Vagina (tissue), 2 donors: ENCODE results near the gene SLC17A1. TPM values are rescaled to one million over a fixed set of nuclear protein-coding genes. Genes with fewer than 3 reads are reported as not detected.
"Not testable (repeated sequence)": the region's sequence is repeated elsewhere in the genome, so short reads cannot be mapped to it uniquely, and the experiment has no call there.

Source experiments
- DNase-seq, 2 donors: peaks; one replicate each; pipeline ENCODE4 v3.0.0-alpha.2; 2017; ENCODE audit errors: extremely low spot score in 2 of 2
- H3K27ac ChIP-seq: fragments of 200-600 bp; sonication (generic); one replicate; pipeline ENCODE4 v1.5.1; 2019
- H3K27me3 ChIP-seq: fragments of 200-600 bp; sonication (generic); one replicate; pipeline ENCODE4 v1.5.1; 2019
- H3K36me3 ChIP-seq, 2 donors: fragments of 200-600 bp; sonication (generic); one replicate each; pipeline ENCODE4 v1.5.1; 2017 to 2019
- H3K4me1 ChIP-seq: fragments of 200-600 bp; sonication (generic); one replicate; pipeline ENCODE4 v1.5.1; 2019
- H3K4me3 ChIP-seq, 2 donors: fragments of 200-600 bp; sonication (generic); 1 replicate in 1 of 2; 2 replicates in 1 of 2; pipeline ENCODE4 v1.5.1; 2016 to 2019
- H3K9me3 ChIP-seq: fragments of 200-600 bp; sonication (generic); one replicate; pipeline ENCODE4 v1.5.1; 2019
- POLR2A ChIP-seq, 2 donors: fragments of 450-650 bp; IDR thresholded peaks; one replicate each; pipeline ENCODE4 v1.6.1; 2017; ENCODE audit warnings: antibody characterized with exemption in 2 of 2, mild to moderate bottlenecking in 2 of 2, moderate library complexity in 2 of 2
- POLR2AphosphoS5 ChIP-seq, 2 donors: sonication (generic); formaldehyde crosslinking; IDR thresholded peaks; one replicate each; pipeline ENCODE4 v1.9.0; 2017; ENCODE audit warnings: antibody characterized with exemption in 2 of 2, mild to moderate bottlenecking in 2 of 2, low read depth in 1 of 2; ENCODE audit not compliant: insufficient read depth in 1 of 2
- intact Hi-C: fragments of 100-400 bp; cut with DNase I; formaldehyde crosslinking; loops from one replicate; pipeline ENCODE4 v1.15.1; 2023
- total RNA-seq: library from RNA; depleted of rRNA; stranded (reverse); fragments of >200 nt; gene quantifications from one replicate; pipeline ENCODE4 v1.2.3, GENCODE V29; 2016
- TF ChIP-seq, protein P1 (sequence below), 3 experiments: fragments of 450-650 bp in 2 of 3; fragments of 200-600 bp in 1 of 3; sonication (generic) in 1 of 3; IDR thresholded peaks; one replicate each; pipeline ENCODE4 v1.5.1; 2017 to 2019; ENCODE audit warnings: antibody characterized with exemption in 3 of 3, mild to moderate bottlenecking in 2 of 3, moderate library complexity in 2 of 3

The SLC17A1 gene
- total RNA-seq, 1 donor from 2014 or later, result not detected

DNA sequence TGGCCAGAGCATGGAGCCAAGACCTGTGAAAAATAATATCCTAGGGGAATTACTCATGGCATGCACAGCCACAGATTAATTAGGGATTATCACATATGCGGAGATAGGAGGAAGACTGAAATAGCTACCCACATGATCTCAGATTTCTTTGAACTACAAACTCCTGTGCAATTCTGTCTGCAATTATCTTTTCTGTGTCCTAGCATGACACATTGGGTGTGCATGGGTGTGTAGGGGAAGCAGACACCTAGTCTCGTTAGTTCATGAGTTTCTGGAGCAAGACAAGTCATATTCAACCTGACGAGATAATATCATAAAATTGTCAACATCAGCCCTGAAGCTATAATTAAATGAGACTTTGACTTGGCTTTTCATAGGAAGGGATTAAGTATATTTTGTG is 80.9 kb downstream of the SLC17A1 start:
- no peaks in the 10 kb centered on the region for H3K9me3 ChIP-seq
- no peaks in the 10 kb centered on the region for H3K4me1 ChIP-seq
- intact Hi-C loops, result no loop called here

DNA sequence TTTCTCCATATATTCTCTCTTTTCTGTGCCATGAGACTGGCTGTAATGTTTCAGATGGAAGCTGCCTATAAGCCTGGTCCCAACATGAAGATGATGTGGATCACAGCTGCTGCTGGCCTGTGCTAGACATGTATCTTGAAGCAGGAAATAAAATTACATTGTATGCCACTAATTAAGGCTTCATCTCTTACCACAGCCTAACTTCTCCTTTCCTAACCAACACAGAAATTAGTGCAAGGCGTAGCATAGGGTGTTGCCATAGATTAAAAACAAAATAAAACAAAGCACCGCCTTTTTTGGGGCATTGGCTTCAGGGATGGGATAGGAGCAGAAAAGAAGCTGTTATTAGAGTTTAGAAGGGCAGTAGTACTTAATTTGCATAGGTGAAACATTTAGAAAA is 82.0 kb downstream of the SLC17A1 start:
- H3K4me3 ChIP-seq, result no peak overlapping the region
- TF ChIP-seq, protein P1, sequence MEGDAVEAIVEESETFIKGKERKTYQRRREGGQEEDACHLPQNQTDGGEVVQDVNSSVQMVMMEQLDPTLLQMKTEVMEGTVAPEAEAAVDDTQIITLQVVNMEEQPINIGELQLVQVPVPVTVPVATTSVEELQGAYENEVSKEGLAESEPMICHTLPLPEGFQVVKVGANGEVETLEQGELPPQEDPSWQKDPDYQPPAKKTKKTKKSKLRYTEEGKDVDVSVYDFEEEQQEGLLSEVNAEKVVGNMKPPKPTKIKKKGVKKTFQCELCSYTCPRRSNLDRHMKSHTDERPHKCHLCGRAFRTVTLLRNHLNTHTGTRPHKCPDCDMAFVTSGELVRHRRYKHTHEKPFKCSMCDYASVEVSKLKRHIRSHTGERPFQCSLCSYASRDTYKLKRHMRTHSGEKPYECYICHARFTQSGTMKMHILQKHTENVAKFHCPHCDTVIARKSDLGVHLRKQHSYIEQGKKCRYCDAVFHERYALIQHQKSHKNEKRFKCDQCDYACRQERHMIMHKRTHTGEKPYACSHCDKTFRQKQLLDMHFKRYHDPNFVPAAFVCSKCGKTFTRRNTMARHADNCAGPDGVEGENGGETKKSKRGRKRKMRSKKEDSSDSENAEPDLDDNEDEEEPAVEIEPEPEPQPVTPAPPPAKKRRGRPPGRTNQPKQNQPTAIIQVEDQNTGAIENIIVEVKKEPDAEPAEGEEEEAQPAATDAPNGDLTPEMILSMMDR (IDR thresholded peaks at IDR 0.05), result no peak
- TF ChIP-seq POLR2A (IDR thresholded peaks at IDR 0.05), result no peak
- TF ChIP-seq POLR2AphosphoS5 (IDR thresholded peaks at IDR 0.05; ENCODE audit: insufficient read depth in 1 of 2, low read depth in 1 of 2), result no peak
- intact Hi-C loops, result no loop called here
- no peak overlapping the region for H3K27ac ChIP-seq
- no peaks in the 10 kb centered on the region for H3K36me3 ChIP-seq
- DNase-seq, result no peak
- H3K9me3 ChIP-seq, result no peaks in the 10 kb centered on the region
- H3K4me1 ChIP-seq, result no peaks in the 10 kb centered on the region
- no peaks in the 10 kb centered on the region for H3K27me3 ChIP-seq

More for the DNA sequence above, 80.9 kb downstream of the SLC17A1 start:
- Histone ChIP-seq H3K4me3 (no peak overlapping the region), H3K27ac (no peak overlapping the region), H3K27me3 (no peaks in the 10 kb centered on the region), H3K36me3 (no peaks in the 10 kb centered on the region)
- DNase-seq, result no peak
- TF ChIP-seq, protein P1 (IDR thresholded peaks at IDR 0.05), result no peak
- no peak for TF ChIP-seq POLR2A (IDR thresholded peaks at IDR 0.05)
- no peak for TF ChIP-seq POLR2AphosphoS5 (IDR thresholded peaks at IDR 0.05; ENCODE audit: insufficient read depth in 1 of 2, low read depth in 1 of 2)

DNA sequence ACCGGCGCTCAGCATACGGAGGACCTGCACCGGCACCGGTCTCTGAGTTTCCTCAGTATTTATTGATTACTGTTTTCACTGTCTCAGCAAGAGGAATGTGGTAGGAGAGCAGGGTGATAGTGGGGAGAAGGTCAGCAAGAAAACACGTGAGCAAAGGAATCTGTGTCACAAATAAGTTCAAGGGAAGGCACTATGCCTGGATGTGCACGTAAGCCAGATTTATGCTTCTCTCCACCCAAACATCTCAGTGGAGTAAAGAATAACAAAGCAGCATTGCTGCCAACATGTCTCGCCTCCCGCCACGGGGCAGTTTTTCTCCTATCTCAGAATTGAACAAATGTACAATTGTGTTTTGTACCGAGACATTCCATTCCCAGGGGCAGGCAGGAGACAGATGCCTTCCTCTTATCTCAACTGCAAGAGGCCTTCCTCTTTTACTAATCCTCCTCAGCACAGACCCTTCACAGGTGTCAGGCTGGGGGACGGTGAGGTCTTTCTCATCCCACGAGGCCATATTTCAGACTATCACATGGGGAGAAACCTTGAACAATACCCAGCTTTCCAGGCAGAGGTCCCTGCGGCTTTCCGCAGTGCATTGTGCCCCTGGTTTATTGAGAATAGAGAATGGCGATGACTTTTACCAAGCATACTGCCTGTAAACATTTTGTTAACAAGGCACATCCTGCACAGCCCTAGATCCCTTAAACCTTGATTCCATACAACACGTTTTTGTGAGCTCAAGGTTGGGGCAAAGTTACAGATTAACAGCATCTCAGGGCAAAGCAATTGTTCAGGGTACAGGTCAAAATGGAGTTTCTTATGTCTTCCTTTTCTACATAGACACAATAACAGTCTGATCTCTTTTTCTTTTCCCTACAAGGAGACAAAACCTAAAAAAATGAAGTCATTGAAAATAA is 83.0 kb downstream of the SLC17A1 start:
- H3K27ac ChIP-seq, DNase-seq, H3K4me3 ChIP-seq, intact Hi-C loops, H3K9me3 ChIP-seq, H3K4me1 ChIP-seq, H3K36me3 ChIP-seq, H3K27me3 ChIP-seq: not testable (repeated sequence)

DNA sequence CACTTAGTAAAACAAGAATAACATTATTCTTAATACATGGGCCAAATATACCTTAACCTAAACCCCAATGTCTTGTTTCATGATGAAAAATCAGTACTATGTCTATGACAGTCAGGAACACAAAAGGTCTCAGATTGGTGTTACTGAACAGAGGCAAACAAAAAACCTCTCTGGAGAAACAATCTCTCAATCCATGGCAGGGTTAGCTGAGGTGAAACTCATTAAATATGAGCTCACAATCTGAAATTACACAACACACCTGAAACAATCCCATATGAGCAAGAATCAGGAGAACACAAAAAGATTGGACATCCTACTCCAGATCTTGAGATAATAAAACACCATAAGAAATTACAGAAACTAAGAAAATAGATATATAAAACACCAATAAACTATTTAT is 83.8 kb downstream of the SLC17A1 start:
- intact Hi-C loops, result no loop called here
- H3K27me3 ChIP-seq, result no peaks in the 10 kb centered on the region
- H3K27ac ChIP-seq, result no peak overlapping the region
- no peaks in the 10 kb centered on the region for H3K9me3 ChIP-seq
- H3K4me3 ChIP-seq, result no peak overlapping the region
- TF ChIP-seq POLR2AphosphoS5 (IDR thresholded peaks at IDR 0.05; ENCODE audit: insufficient read depth in 1 of 2, low read depth in 1 of 2) (no peak), POLR2A (IDR thresholded peaks at IDR 0.05) (no peak)
- TF ChIP-seq, protein P1 (IDR thresholded peaks at IDR 0.05), result no peak
- H3K36me3 ChIP-seq, result no peaks in the 10 kb centered on the region
- DNase-seq, result no peak
- H3K4me1 ChIP-seq, result no peaks in the 10 kb centered on the region

DNA sequence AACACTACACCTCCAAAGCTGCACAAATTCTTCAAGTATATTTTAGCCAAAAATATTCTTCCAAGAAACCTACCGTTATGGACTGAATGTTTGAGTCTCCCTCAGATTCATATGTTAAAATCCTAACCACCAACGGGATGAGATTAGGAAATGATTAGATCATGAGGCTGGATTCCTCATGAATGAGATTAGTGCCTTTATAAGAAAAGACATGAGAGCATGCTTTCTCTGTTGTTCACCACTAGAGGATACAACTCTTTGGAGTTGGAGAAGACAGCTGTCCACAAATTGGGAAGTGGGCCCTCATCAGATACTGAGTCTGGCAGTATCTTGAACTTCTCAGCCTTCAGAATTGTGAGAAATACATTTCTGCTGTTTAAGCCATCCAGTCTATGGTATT is 84.4 kb downstream of the SLC17A1 start:
- no peak for DNase-seq
- H3K27ac ChIP-seq, result no peak overlapping the region
- TF ChIP-seq POLR2AphosphoS5 (IDR thresholded peaks at IDR 0.05; ENCODE audit: insufficient read depth in 1 of 2, low read depth in 1 of 2), result no peak
- TF ChIP-seq POLR2A (IDR thresholded peaks at IDR 0.05), result no peak
- TF ChIP-seq, protein P1 (IDR thresholded peaks at IDR 0.05), result no peak
- no peaks in the 10 kb centered on the region for H3K27me3 ChIP-seq
- intact Hi-C loops, result no loop called here
- no peak overlapping the region for H3K4me3 ChIP-seq
- no peaks in the 10 kb centered on the region for H3K9me3 ChIP-seq
- H3K4me1 ChIP-seq, result no peaks in the 10 kb centered on the region
- no peaks in the 10 kb centered on the region for H3K36me3 ChIP-seq
